ENCODE measurements around the gene GOLGA6D. TPM values are rescaled to one million over a fixed set of nuclear protein-coding genes. Genes with fewer than 3 reads are reported as not detected.
"Not testable (repeated sequence)": the region's sequence is repeated elsewhere in the genome, so short reads cannot be mapped to it uniquely, and the experiment has no call there.

Gene GOLGA6D
- total RNA-seq, 1 experiment from 2014 or later = not detected

GRCh38 chr15:75332093-75332492, 49.5 kb downstream of the GOLGA6D start:
- DNase-seq (ENCODE audit: low spot score) = not testable (repeated sequence)

GRCh38 chr15:75333654-75334419, 51.2 kb downstream of the GOLGA6D start:
- not testable (repeated sequence) for DNase-seq (ENCODE audit: low spot score)

- no peak for DNase-seq (ENCODE audit: low spot score)
Measured at GRCh38 chr15:75335313-75335704, 52.7 kb downstream of the GOLGA6D start.

GRCh38 chr15:75335705-75336355, 53.2 kb downstream of the GOLGA6D start, which contains the start of gene COMMD4:
Gene COMMD4, plus strand, starts transcription at chr15:75336063. Its CDS starts 27 bp downstream, at chr15:75336090.
- peak; percentile 90 for DNase-seq (ENCODE audit: low spot score)

- DNase-seq (ENCODE audit: low spot score) = no peak
Measured at GRCh38 chr15:75338661-75339240, 56.1 kb downstream of the GOLGA6D start.

- no peak for DNase-seq (ENCODE audit: low spot score)
Measured at GRCh38 chr15:75339531-75340240, 57.1 kb downstream of the GOLGA6D start.

GRCh38 chr15:75342221-75342620, 59.6 kb downstream of the GOLGA6D start:
- DNase-seq (ENCODE audit: low spot score) = no peak

- DNase-seq (ENCODE audit: low spot score) = not testable (repeated sequence)
Measured at GRCh38 chr15:75343953-75344352, 61.3 kb downstream of the GOLGA6D start.

Other genes starting within 250 kb of the GOLGA6D start
- gene C15orf39, start 81.0 kb upstream of the GOLGA6D start, total RNA-seq (2014; rRNA removed; shearing (Covaris generic)) = 2.3 and 2.7 TPM in 2 replicates
- gene GOLGA6C, start 24.5 kb upstream of the GOLGA6D start, total RNA-seq (2014; rRNA removed; shearing (Covaris generic)) = not detected in 2 replicates
- gene COMMD4, start 53.2 kb downstream of the GOLGA6D start, total RNA-seq (2014; rRNA removed; shearing (Covaris generic)) = 145 and 148 TPM in 2 replicates
- 0.12 and 0.48 TPM in 2 replicates for gene NEIL1, start 64.2 kb downstream of the GOLGA6D start, total RNA-seq (2014; rRNA removed; shearing (Covaris generic))
- gene MAN2C1, start 85.8 kb downstream of the GOLGA6D start, total RNA-seq (2014; rRNA removed; shearing (Covaris generic)) = 32.6 and 42.6 TPM in 2 replicates
- gene SIN3A, start 168.9 kb downstream of the GOLGA6D start, total RNA-seq (2014; rRNA removed; shearing (Covaris generic)) = 12.8 and 19.2 TPM in 2 replicates